ENCODE results near the gene JOSD1. TPM values are rescaled to one million over a fixed set of nuclear protein-coding genes. Genes with fewer than 3 reads are reported as not detected.

JOSD1 gene
- total and polyA plus RNA-seq, 2 of the 4 experiments (the other 2 are of a cell fraction), result 30.2 to 35.8 TPM

DNA sequence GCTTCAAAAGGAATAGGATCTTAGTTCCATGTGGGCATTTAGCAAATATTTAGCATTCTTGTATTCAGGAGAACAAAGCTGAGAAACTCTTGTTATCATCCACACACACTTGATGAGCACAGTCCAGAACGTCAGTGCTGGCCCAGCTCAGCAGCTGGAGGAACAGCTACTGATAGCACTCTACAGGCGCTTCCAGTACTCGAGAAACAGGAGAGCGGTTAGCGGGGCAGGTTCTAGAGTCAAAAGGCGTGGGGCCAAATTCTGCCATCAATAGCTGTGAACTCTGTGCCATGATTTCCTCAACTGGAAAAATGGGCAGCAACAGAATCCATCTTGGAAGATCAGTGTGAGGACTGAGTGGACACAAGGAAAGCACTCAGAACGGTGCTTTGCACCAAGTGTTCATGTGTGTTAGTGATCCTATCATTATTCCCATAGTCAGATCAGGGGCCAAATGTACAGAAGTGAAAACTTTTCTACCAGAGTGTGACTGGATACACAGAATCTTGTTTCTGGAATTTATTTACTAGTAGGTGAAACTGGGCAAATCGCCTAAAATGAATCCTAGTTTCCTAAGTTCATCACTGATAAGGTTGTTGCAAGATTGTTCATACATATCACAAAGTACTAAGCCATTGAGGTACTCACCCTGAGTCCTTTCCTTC is 3.2 kb downstream of the JOSD1 start:
- BruUV-seq (replicated peaks), result no TSS peak
- H3K9ac ChIP-seq (ENCODE audit: low read depth, low read length), result peak overlapping the region; percentile 29; the same call in 1 of the 2 replicates
- ATAC-seq (ENCODE audit: low read depth), result no peak

More for the DNA sequence above, 3.2 kb downstream of the JOSD1 start:
- ChIA-PET POLR2A (ENCODE audit: unreplicated experiment) (no interaction called here), CTCF (interaction anchor here (0.6 to 2.5 kb wide), 2 partner anchors 16 to 813 kb away, joined by 3 to 7 read pairs; partner anchors contain the start of gene TOMM22)
- no peak overlapping the region for H2BK15ac ChIP-seq (ENCODE audit: low read depth, low read length)
- no peak overlapping the region for H2AK9ac ChIP-seq (replicated peaks; ENCODE audit: low read depth, low read length, poor library complexity)
- no peaks in the 10 kb centered on the region for H3K27me3 ChIP-seq (ENCODE audit: control insufficient read depth, insufficient read depth, low read length)
- no peak overlapping the region for H3K56ac ChIP-seq (ENCODE audit: extremely low read depth, insufficient read depth, low read length)
- H3K9me1 ChIP-seq (ENCODE audit: insufficient read depth, low read length), result peaks cover 17% of the 10 kb centered on the region
- no peak overlapping the region for H2AFZ ChIP-seq (replicated peaks; ENCODE audit: low read length, poor library complexity)
- no peak overlapping the region for H3K18ac ChIP-seq (ENCODE audit: low read depth, low read length)
- H3K4me2 ChIP-seq (ENCODE audit: low read depth, low read length), result peak overlapping the region; percentile 48
- peaks cover 17% of the 10 kb centered on the region; the same call in 1 of the 2 replicates for H4K20me1 ChIP-seq (ENCODE audit: insufficient read depth, low read length)
- no peak overlapping the region for H4K5ac ChIP-seq (ENCODE audit: low read depth, low read length)
- peak overlapping the region; percentile 46; the same call in 1 of the 2 replicates for H3K27ac ChIP-seq (ENCODE audit: insufficient read depth, low read length)
- DNase-seq, result peak; percentile 58
- H3K23ac ChIP-seq (ENCODE audit: low read depth, low read length), result peak overlapping the region; percentile 73; the same call in 1 of the 2 replicates
- H2BK5ac ChIP-seq (ENCODE audit: low read depth, low read length, poor library complexity, severe bottlenecking), result peak overlapping the region; percentile 75
- H3K36me3 ChIP-seq (ENCODE audit: control insufficient read depth, insufficient read depth, low read length), result peaks cover 8% of the 10 kb centered on the region; the same call in 1 of the 2 replicates
- peak overlapping the region; percentile 20; the same call in 1 of the 2 replicates for H3K14ac ChIP-seq (replicated peaks; ENCODE audit: low read depth, low read length)
- WGBS, 2 experiments (ENCODE audit: extremely low coverage in 2 of 2, insufficient read length in 1 of 2), result 88% methylated on average over 4 of the region's 8 CpGs; no CpG with 5 or more reads in 1 of the 2 experiments
- TF ChIP-seq POLR2A (IDR thresholded peaks at IDR 0.05; ENCODE audit: low read depth, low read length), result peak; percentile 27; the same call in 1 of the 2 replicates
- TF ChIP-seq RFX5 (IDR thresholded peaks at IDR 0.05; ENCODE audit: low read depth, low read length), result no peak
- H2BK20ac ChIP-seq (ENCODE audit: low read depth, low read length), result no peak overlapping the region
- H3K4me3 ChIP-seq (ENCODE audit: insufficient read depth, low read depth, low read length), result no peak overlapping the region
- H3K4ac ChIP-seq (ENCODE audit: low read depth, low read length), result 0 out of 2 replicates have a peak overlapping the region, but pooled peaks have one; percentile 3
- no peak overlapping the region for H4K8ac ChIP-seq (ENCODE audit: low read depth in 2 of 2, low read length in 2 of 2)
- H2AK5ac ChIP-seq (ENCODE audit: low read depth, low read length), result no peak overlapping the region
- in situ Hi-C loops (cut with MboI; ENCODE audit: low sequenced_read_pairs), result no loop called here
- intact Hi-C loops (cut with micrococcal nuclease), result loop anchor here (2.0 kb wide), 1 partner anchor 17 kb away; the partner anchor contains the start of gene TOMM22
- dilution Hi-C loops (cut with HindIII; ENCODE audit: low sequenced_read_pairs, unreplicated experiment), result no loop called here
- H3K9me3 ChIP-seq (ENCODE audit: control insufficient read depth, insufficient read depth, low read length), result no peaks in the 10 kb centered on the region
- peaks cover 30 to 69% of the 10 kb centered on the region in 2 experiments for H3K79me1 ChIP-seq (ENCODE audit: low read depth in 1 of 2, low read length in 2 of 2)
- no peak overlapping the region for H2BK120ac ChIP-seq (ENCODE audit: low read depth, low read length)
- H3K4me1 ChIP-seq (ENCODE audit: control insufficient read depth, insufficient read depth, low read length), result peaks cover 11% of the 10 kb centered on the region
- no peak overlapping the region for H4K91ac ChIP-seq (ENCODE audit: insufficient read depth, low read depth, low read length)

Measured in IMR-90 (cell line).